Karpas-422 (cell line): ENCODE results near the gene TPPP. TPM values are rescaled to one million over a fixed set of nuclear protein-coding genes. Genes with fewer than 3 reads are reported as not detected.
A peak's percentile ranks its signal among the peaks of the same experiment; 100 is the strongest.
"Not testable (repeated sequence)": the region's sequence is repeated elsewhere in the genome, so short reads cannot be mapped to it uniquely, and the experiment has no call there.

Experiments
- DNase-seq: peaks from one replicate; pipeline ENCODE4 v3.0.0-alpha.2; 2015
- H2AFZ ChIP-seq: fragments of 200-600 bp; sonication (generic); 2 replicates; pipeline ENCODE4 v1.6.1; 2014; ENCODE audit warnings: antibody characterized with exemption, low read length, mixed read lengths
- H3K27ac ChIP-seq: fragments of 200-600 bp; sonication (generic); 2 replicates; pipeline ENCODE4 v1.5.1; 2014; ENCODE audit warnings: mild to moderate bottlenecking, low read length, moderate library complexity
- H3K27me3 ChIP-seq: fragments of 200-600 bp; sonication (generic); 2 replicates; pipeline ENCODE4 v1.6.1; 2014; ENCODE audit warnings: low read length, mixed read lengths
- H3K36me3 ChIP-seq: fragments of 200-600 bp; sonication (generic); 2 replicates; pipeline ENCODE4 v1.6.1; 2014; ENCODE audit warnings: low read length, mixed read lengths; ENCODE audit not compliant: insufficient read depth
- H3K4me1 ChIP-seq: fragments of 200-600 bp; sonication (generic); 2 replicates; pipeline ENCODE4 v1.6.1; 2014; ENCODE audit warnings: mild to moderate bottlenecking, low read length, mixed read lengths
- H3K4me2 ChIP-seq: fragments of 200-600 bp; sonication (generic); 2 replicates; pipeline ENCODE4 v1.6.1; 2014; ENCODE audit warnings: low read length, low read depth, mild to moderate bottlenecking; ENCODE audit not compliant: poor library complexity, severe bottlenecking
- H3K4me3 ChIP-seq: fragments of 200-600 bp; sonication (generic); 2 replicates; pipeline ENCODE4 v1.5.1; 2014; ENCODE audit warnings: mild to moderate bottlenecking, antibody characterized with exemption, low read length, mixed read lengths
- H3K79me2 ChIP-seq: fragments of 200-600 bp; sonication (generic); 2 replicates; pipeline ENCODE4 v1.6.1; 2014; ENCODE audit warnings: mild to moderate bottlenecking, low read length, mixed read lengths
- H3K9ac ChIP-seq: fragments of 200-600 bp; sonication (generic); 2 replicates; pipeline ENCODE4 v1.6.0; 2014; ENCODE audit warnings: low read length
- H3K9me2 ChIP-seq: fragments of 200-600 bp; sonication (generic), shearing (Covaris generic); replicated peaks from 2 replicates; pipeline ENCODE4 v1.6.0; 2014; ENCODE audit warnings: mild to moderate bottlenecking, low read length, moderate library complexity; ENCODE audit not compliant: insufficient read depth
- H3K9me3 ChIP-seq: fragments of 300-700, 200-600 bp; sonication (generic); 2 replicates; pipeline ENCODE4 v1.6.1; 2014; ENCODE audit warnings: low read length, mixed read lengths
- H4K20me1 ChIP-seq: fragments of 200-600 bp; sonication (generic); 2 replicates; pipeline ENCODE4 v1.6.1; 2014; ENCODE audit warnings: mild to moderate bottlenecking, antibody characterized with exemption, low read length, low read depth; ENCODE audit not compliant: insufficient read depth
- total RNA-seq: library from RNA; depleted of rRNA; stranded (reverse); fragments of >200 nt; shearing (Covaris generic); gene quantifications from 2 replicates; pipeline ENCODE4 v1.2.3, GENCODE V29; 2014; ENCODE audit warnings: low replicate concordance

Gene TPPP
- total RNA-seq, 1 experiment from 2014 or later = 1.6 TPM

DNA sequence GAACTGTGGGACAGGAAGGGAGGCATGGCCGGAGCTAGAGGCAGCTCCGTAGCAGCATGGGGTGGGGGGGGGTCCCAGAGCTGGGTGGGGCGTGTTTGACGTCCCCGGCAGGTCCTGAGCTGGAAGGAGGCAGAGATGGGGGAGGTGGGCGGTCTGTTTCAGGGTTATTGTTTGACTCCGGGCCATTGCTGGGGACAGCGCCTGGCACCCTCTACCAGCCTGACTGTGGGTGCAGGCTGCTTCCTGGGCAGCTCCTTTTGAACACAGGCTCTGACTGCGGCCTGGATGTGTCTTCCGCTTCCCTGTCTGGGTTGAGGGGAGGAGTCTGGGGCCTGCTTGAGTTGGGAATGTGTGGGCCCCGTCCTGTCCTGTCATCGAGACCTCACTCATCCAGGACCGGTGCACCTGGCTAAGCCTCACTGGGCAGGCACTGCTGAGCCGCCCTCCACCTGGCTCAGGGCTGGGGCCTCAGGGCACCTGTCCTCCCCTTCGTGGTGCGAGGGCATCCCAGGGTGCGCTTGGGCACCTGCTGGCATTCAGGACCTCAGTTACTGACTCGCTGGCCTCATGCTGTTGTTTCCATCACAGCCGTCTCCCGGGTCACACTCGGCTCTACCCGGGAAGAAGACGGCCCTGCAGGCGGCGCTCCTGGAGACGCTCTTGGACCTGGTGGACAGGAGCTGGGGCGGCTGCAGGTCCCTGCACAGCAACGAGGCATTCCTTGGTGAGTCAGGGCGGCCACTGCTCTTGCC lies 54.5 kb downstream of the TPPP start:
- Histone ChIP-seq H3K4me1 (peaks cover 15% of the 10 kb centered on the region), H3K36me3 (peaks cover 19% of the 10 kb centered on the region), H3K9me2 (no peaks in the 10 kb centered on the region), H3K27me3 (no peaks in the 10 kb centered on the region), H3K79me2 (no peaks in the 10 kb centered on the region), H3K4me3 (no peak overlapping the region), H3K9ac (no peak overlapping the region), H3K27ac (no peak overlapping the region), H3K4me2 (no peak overlapping the region), H4K20me1 (0 out of 2 replicates have a peak, but pooled peaks cover under 1% of the 10 kb centered on the region), H2AFZ (no peak overlapping the region), H3K9me3 (no peaks in the 10 kb centered on the region)
- no peak for DNase-seq

DNA sequence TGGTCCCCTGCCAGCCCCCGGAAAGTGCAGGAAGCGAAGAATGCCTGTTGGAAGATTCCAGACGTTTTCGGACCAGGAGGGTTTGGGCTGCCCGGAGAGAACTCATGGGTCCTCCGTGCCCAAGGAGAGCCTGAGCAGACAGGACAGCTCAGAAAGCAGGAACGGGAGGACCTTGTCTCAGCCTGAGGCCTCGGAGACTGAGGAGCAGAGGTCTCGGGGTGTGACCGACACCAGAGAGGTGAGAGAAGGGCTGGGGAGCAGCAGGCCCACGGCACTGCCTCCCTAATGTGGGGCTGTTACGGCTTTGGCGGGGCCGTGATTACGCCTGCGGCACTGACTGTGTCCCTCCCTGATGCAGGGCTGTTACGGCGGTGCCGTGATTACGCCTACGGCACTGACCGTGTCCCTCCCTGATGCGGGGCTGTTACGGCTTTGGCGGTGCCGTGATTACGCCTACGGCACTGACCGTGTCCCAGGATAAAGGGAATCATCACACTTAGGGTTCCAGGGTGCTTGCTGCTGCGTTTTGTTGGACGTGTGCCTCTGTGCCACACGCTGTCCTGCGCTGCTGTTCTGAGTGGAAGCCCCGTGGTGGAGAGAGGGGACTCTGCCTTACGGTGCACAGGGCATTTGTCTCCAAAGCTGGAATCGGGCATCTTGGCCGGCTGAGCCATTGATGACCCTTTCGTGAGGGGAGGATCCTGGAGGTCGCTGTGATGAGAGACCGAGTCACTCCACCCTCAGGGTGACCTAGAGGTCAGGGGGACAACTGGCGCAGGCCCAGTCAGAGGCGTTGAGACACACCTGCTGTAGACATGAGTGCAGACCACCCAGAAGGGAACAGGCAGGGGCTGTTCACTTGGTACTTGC lies 55.3 kb downstream of the TPPP start:
- H4K20me1 ChIP-seq = 0 out of 2 replicates have a peak, but pooled peaks cover 3% of the 10 kb centered on the region
- no peaks in the 10 kb centered on the region for H3K27me3 ChIP-seq
- no peak for DNase-seq
- H3K4me2 ChIP-seq = no peak overlapping the region
- H3K9me3 ChIP-seq = no peaks in the 10 kb centered on the region
- no peak overlapping the region for H2AFZ ChIP-seq
- H3K9ac ChIP-seq = no peak overlapping the region
- H3K27ac ChIP-seq = no peak overlapping the region
- peaks cover 6% of the 10 kb centered on the region for H3K4me1 ChIP-seq
- H3K9me2 ChIP-seq = no peaks in the 10 kb centered on the region
- no peaks in the 10 kb centered on the region for H3K79me2 ChIP-seq
- peaks cover 19% of the 10 kb centered on the region for H3K36me3 ChIP-seq
- H3K4me3 ChIP-seq = no peak overlapping the region

DNA sequence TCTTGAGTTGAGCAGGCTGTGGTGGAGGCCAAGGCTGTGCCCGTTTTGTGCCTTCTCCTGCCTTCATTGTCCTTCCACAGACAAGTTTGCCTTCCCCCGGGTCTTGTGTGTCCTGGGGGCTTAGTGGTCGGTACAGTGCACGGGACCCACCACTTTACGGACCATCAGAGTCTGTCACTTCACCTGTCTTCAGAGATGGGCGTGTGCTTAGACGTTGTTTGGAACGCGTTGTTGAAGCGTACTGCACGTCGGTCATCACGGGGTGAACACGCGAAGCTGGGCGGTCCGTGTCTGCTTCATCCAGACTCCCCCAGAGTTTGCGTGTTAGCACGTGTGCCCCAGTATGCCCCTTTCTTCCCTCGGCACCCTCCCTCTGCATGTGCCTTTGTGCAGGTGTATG lies 56.2 kb downstream of the TPPP start:
- 0 out of 2 replicates have a peak, but pooled peaks cover 3% of the 10 kb centered on the region for H4K20me1 ChIP-seq
- no peaks in the 10 kb centered on the region for H3K79me2 ChIP-seq
- H3K9me3 ChIP-seq = no peaks in the 10 kb centered on the region
- H3K36me3 ChIP-seq = peaks cover 19% of the 10 kb centered on the region
- no peaks in the 10 kb centered on the region for H3K27me3 ChIP-seq
- H3K9me2 ChIP-seq = no peaks in the 10 kb centered on the region
- H3K4me2 ChIP-seq = no peak overlapping the region
- H3K4me3 ChIP-seq = no peak overlapping the region
- no peaks in the 10 kb centered on the region for H3K4me1 ChIP-seq
- no peak overlapping the region for H3K9ac ChIP-seq
- no peak for DNase-seq
- H3K27ac ChIP-seq = no peak overlapping the region
- H2AFZ ChIP-seq = no peak overlapping the region

DNA sequence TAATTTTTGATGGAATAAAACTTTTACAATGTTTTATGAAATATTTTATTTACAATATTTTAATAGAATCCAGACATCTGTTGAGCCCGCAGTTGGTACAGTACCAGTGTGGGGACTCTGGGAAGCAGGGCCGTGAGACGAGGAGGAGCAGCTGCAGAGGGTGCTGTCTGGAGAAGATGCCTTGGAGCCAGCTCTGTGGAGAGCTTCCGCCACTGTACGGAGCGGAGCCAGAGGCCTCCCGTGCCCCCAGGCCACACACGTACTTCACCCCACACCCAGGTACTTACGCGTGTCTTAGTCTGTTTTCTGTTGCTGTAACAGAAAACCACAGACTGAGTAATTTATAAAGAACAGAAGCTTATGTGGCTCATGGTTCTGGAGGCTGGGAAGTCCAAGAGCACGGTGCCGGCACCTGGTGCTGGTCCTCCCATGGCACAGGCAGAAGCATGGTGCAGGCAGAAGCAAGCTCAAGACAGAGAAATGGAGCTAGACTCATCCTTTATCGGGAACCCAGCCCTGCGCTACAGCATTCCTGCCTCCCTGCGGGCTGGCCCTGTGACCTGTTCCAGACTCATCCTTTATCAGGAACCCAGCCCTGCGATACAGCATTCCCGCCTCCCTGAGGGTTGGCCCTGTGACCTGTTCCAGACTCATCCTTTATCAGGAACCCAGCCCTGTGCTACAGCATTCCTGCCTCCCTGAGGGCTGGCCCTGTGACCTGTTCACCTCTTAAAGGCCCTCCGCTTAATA lies 57.7 kb downstream of the TPPP start:
- H3K79me2 ChIP-seq = no peaks in the 10 kb centered on the region
- no peaks in the 10 kb centered on the region for H3K27me3 ChIP-seq
- 0 out of 2 replicates have a peak, but pooled peaks cover 3% of the 10 kb centered on the region for H4K20me1 ChIP-seq
- no peak overlapping the region for H2AFZ ChIP-seq
- H3K9ac ChIP-seq = no peak overlapping the region
- no peak overlapping the region for H3K4me3 ChIP-seq
- H3K36me3 ChIP-seq = peaks cover 12% of the 10 kb centered on the region
- DNase-seq = no peak
- H3K27ac ChIP-seq = no peak overlapping the region
- no peak overlapping the region for H3K4me2 ChIP-seq
- no peaks in the 10 kb centered on the region for H3K4me1 ChIP-seq
- no peaks in the 10 kb centered on the region for H3K9me3 ChIP-seq
- H3K9me2 ChIP-seq = no peaks in the 10 kb centered on the region

- no peak overlapping the region for H3K4me2 ChIP-seq
- no peak overlapping the region for H3K9ac ChIP-seq
- no peak overlapping the region for H3K4me3 ChIP-seq
- H3K27me3 ChIP-seq = no peaks in the 10 kb centered on the region
- H3K4me1 ChIP-seq = peaks cover under 1% of the 10 kb centered on the region
- H3K9me2 ChIP-seq = no peaks in the 10 kb centered on the region
- no peak overlapping the region for H3K27ac ChIP-seq
- DNase-seq = no peak
- no peak overlapping the region for H2AFZ ChIP-seq
- peaks cover 9% of the 10 kb centered on the region for H3K36me3 ChIP-seq
- 0 out of 2 replicates have a peak, but pooled peaks cover 3% of the 10 kb centered on the region for H4K20me1 ChIP-seq
- H3K9me3 ChIP-seq = no peaks in the 10 kb centered on the region
- H3K79me2 ChIP-seq = peaks cover under 1% of the 10 kb centered on the region; the same call in 1 of the 2 replicates
Observed at GRCh38 chr5:634191-634590, 59.0 kb downstream of the TPPP start.

GRCh38 chr5:633501-633955 lies 59.6 kb downstream of the TPPP start:
- H2AFZ ChIP-seq = no peak overlapping the region
- peaks cover 7% of the 10 kb centered on the region for H3K4me1 ChIP-seq
- no peak overlapping the region for H3K9ac ChIP-seq
- H3K36me3 ChIP-seq = peaks cover 9% of the 10 kb centered on the region
- peaks cover 5% of the 10 kb centered on the region; the same call in 1 of the 2 replicates for H3K79me2 ChIP-seq
- 0 out of 2 replicates have a peak, but pooled peaks cover 3% of the 10 kb centered on the region for H4K20me1 ChIP-seq
- no peaks in the 10 kb centered on the region for H3K9me3 ChIP-seq
- no peaks in the 10 kb centered on the region for H3K9me2 ChIP-seq
- H3K4me2 ChIP-seq = no peak overlapping the region
- no peaks in the 10 kb centered on the region for H3K27me3 ChIP-seq
- no peak overlapping the region for H3K27ac ChIP-seq
- no peak overlapping the region for H3K4me3 ChIP-seq
- no peak for DNase-seq

- peaks cover 26% of the 10 kb centered on the region for H3K4me1 ChIP-seq
- H3K79me2 ChIP-seq = peaks cover 20% of the 10 kb centered on the region
- H3K27ac ChIP-seq = peak overlapping the region; percentile 71
- H2AFZ ChIP-seq, H3K4me3 ChIP-seq, H4K20me1 ChIP-seq, H3K9me3 ChIP-seq, H3K9ac ChIP-seq, H3K27me3 ChIP-seq, H3K9me2 ChIP-seq: not testable (repeated sequence)
- H3K36me3 ChIP-seq = peaks cover 20% of the 10 kb centered on the region
- H3K4me2 ChIP-seq = peak overlapping the region; percentile 7
- DNase-seq = peak; percentile 82
Observed at GRCh38 chr5:628351-629205, 64.6 kb downstream of the TPPP start.
